HG03139 (cell line): Measurements from ENCODE around the gene PI4KA.
"Not testable (repeated sequence)": the region's sequence is repeated elsewhere in the genome, so short reads cannot be mapped to it uniquely, and the experiment has no call there.

Source experiments
- ATAC-seq: cut with Tn5 transposase; IDR thresholded peaks from one replicate; pipeline ENCODE4 v1.9.1; 2021; ENCODE audit not compliant: unreplicated experiment

Gene PI4KA

GRCh38 chr22:20702175-20702545 lies 156.5 kb downstream of the PI4KA start:
- ATAC-seq, result peak; percentile 10

DNA sequence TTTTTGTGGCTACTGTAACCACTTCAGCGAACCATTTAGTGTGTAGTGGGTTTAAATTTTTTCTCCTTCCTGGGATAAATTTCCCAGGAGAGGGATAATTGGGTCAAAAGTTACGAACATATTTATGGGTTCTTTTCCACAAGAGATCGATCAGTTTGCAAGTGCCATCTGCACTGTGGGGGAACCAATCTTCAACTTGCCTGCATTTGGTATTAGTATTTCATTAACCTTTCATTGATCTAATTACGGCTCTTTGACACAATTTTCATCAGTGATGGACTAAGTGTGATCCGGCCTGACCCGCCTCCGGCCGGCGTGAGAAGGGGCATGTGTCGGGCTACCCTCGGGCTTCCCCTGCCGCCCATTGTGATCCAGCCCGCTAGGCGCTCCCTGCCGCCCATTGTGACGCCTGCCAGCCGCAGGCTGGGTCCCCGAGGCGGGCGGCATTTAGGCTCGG lies 156.9 kb downstream of the PI4KA start:
- ATAC-seq, result peak; percentile 3

DNA sequence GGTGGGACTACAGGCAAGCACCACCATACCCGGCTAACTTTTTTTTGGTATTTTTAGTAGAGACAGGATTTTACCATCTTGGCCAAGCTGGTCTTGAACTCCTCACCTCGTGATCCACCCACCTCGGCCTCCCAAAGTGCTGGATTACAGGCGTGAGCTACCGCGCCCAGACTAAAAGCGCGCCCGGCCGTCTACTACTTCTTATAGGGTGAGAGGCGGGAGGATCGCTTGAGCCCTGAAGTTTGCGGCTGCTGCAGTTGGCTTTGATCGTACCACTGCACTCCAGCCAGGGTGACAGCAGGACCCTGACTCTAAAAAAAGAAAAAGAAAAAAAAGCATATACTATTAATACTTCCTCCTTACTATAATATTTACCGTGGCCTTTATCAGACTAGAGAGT lies 158.3 kb downstream of the PI4KA start:
- ATAC-seq, result not testable (repeated sequence)

GRCh38 chr22:20699856-20700255 lies 158.8 kb downstream of the PI4KA start:
- ATAC-seq, result not testable (repeated sequence)

DNA sequence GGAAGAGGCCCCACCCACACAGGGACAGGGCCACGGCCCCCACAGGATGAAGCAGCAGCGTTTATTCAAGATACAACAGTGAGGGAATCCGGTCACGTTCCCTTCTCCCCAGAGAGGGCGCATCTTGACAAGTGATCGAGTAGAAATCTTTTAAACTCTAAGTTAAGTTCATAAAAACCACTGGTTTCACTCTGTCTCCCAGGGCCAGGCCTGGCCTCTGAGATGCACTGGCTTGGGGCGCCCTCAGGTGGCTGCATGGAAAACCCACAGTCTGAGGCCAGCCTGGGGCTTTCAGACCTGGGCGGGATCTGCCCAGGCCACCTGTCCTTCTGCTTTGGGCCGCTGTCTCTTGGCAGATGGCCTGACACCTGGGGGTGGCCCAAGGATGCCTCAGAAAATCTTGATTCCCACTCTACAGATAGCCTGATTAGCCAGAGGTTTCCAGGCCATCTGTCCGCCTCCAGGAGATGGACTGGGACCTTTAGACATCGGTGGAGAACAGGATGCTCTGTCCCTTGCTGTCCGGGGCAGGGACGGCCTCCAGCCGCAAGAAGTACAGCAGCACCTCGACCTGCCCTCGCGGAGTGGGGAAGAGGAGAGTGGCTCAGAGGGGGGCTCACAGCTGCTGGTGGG lies 161.0 kb downstream of the PI4KA start:
- ATAC-seq, result not testable (repeated sequence)

DNA sequence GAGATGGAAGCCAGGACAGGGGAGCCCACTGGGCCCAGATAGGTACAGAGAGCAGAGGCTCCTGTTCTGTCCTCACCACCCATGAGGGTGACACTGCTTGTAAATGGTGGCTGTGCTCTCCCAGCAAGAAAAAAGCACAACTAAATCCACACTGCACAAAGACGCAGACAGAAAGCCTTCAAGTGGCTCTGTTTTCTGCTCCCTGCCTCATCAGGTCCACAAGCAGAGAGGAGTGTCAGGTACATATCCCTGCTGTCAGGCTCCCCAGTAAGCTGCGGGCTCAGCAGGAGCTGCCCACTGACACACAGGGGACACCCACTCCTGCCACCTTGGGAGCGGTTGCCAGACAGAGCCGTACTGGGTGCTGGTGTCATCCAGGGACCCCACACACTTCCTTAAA lies 162.6 kb downstream of the PI4KA start:
- not testable (repeated sequence) for ATAC-seq

GRCh38 chr22:20695205-20695604 lies 163.4 kb downstream of the PI4KA start:
- not testable (repeated sequence) for ATAC-seq

DNA sequence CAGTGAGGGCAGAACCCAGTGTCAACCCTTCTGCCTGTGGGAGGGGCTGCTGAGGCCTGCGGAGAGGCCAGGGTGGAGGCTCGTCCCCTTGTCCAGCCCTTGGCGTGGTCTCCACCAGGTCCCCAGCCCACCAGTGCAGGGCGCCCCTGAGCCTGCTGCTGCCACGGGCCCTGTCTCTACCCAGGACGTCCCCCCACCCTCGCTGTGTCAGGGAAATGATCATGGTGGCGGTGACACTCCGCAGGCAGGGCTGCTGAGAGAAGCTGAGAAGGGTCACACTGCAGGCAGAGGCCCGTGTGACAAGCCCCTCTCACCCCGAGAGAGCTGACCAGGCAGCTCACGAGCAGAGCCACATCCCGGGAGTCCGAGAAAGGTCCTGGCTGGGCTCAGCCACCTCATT lies 164.4 kb downstream of the PI4KA start:
- not testable (repeated sequence) for ATAC-seq

DNA sequence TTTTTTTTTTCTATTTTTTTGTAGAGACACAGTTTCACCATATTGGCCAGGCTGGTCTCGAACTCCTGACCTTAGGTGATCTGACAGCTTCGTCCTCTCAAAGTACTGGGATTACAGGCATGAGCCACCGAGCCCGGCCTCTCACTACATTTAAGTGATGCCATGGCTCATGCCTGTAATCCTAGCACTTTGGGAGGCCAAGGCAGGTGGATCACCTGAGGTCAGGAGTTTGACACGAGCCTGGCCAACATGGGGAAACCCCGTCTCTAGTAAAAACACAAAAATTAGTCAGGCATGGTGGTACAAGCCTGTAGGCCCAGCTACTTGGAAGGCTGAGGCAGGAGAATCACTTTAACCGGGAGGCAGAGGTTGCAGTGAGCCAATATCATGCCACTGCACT lies 165.7 kb downstream of the PI4KA start:
- ATAC-seq, result not testable (repeated sequence)

DNA sequence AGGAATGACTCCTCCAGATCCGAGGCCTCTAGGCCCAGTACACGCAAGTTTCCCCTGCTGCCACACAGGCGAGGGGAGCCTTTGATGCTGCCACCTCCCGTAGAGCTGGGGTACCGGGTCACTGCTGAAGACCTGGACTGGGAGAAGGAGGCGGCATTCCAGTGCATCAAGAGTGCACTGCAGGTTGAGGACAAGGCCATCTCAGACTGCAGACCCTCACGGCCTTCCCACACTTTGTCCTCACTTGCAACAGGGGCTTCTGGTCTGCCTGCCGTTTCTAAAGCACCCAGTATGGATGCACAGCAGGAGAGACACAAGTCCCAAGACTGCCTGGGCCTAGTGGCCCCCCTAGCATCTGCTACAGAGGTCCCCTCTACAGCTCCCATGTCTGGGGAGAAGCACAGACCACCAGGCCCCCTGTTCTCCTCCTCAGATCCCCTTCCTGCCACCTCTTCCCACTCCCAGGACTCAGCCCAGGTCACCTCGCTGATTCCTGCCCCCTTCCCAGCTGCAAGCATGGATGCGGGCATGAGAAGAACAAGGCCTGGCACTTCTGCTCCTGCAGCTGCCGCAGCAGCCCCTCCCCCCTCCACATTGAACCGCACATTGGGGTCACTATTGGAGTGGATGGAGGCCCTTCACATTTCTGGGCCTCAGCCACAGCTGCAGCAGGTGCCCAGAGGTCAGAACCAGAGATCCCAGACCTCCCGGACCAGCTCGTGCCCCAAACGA lies 167.9 kb downstream of the PI4KA start:
- not testable (repeated sequence) for ATAC-seq

GRCh38 chr22:20687356-20688172 lies 171.0 kb downstream of the PI4KA start:
- ATAC-seq, result not testable (repeated sequence)

GRCh38 chr22:20685764-20686163 lies 172.8 kb downstream of the PI4KA start:
- not testable (repeated sequence) for ATAC-seq

DNA sequence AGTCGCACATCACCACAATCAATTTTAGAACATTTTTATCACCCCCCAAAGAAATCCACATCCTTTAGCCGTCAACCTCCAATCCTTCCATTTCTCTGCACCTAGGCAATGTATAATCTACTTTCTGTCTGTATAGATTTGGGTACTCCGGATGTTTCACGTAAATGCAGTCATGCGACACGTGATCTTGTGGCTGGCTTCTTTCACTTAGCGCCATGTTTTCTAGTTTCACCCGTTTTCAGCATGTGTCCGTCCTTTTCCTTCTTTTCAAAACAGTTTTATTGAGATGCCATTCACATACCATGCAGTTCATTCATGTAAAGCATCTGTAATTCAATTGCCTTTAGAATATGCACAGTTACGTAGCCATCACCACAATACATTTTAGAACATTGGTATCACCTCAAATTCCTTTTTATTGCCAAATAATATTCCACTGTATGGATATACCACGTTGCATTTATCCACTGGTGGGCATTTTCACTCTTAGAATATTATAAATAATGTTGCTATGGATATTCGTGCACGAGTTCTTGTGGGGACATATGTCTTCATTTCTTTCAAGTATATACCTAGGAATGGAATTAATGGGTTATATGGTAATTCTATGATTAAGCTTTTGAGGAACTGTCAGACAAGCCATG lies 179.7 kb downstream of the PI4KA start:
- not testable (repeated sequence) for ATAC-seq

DNA sequence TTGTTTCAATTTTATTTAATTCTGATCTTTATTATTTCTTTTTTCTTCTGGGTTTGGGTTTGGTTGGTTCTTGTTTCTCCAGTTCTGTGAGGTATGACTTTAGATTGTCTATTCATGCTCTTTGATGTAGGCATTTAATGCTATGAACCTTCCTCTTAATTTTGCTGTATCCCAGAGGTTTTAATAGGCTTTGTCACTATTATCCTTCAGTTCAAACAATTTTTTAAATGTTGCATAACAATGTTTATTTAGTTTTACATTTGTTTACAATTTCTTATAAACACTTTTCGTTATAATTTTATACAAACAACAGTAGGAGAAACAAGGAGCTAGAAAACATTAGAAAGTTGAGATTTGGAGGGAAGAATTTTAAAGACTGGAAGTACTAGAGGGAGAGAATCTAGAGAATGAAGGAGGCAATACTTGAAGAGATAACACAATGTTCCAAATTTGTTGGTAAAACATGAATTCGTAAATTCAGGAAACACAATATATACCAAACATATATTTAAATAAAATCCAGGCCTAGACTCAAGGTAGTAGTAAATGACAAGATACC lies 180.8 kb downstream of the PI4KA start:
- ATAC-seq, result no peak

DNA sequence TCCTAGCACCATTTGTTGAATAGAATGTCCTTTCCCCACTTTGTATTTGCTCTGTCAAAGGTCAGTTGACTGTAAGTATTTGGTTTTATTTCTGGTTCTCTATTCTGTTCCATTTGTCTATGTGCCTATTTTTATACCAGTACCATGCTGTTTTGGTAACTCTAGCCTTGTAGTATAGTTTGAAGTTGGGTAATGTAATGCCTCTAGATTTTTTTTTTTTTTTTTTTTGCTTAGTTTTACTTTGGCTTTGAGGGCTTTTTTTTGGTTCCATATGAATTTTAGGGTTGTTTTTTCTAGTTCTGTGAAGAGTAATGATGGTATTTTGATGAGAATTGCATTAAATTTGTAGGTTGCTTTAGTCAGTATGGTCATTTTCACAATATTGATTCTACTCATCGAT lies 183.0 kb downstream of the PI4KA start:
- not testable (repeated sequence) for ATAC-seq

- no peak for ATAC-seq
These were observed 183.6 kb downstream of the PI4KA start for GRCh38 chr22:20674998-20675397.

GRCh38 chr22:20673295-20674195 lies 185.1 kb downstream of the PI4KA start:
- no peak for ATAC-seq

GRCh38 chr22:20672732-20673131 lies 185.9 kb downstream of the PI4KA start:
- ATAC-seq, result no peak

DNA sequence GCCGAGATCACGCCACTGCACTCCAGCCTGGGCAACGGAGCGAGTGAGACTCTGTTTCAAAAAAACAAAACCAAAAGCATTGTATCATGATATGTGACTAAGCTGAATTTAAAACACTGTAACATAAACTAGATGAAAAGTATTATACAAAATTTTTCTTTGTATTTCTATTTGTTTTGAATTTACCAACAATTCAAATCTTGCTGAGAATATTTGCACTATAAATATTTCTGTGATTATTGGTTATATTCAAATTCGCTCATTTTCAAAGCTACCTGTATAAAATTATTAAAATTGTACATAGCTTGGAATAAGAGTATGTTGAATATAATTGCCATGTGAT lies 186.6 kb downstream of the PI4KA start:
- no peak for ATAC-seq
